ENCODE data around the gene TNFRSF12A.

TNFRSF12A gene

GRCh38 chr16:2986623-2987188 is 33.5 kb upstream of the TNFRSF12A start:
- no peak for DNase-seq

DNA sequence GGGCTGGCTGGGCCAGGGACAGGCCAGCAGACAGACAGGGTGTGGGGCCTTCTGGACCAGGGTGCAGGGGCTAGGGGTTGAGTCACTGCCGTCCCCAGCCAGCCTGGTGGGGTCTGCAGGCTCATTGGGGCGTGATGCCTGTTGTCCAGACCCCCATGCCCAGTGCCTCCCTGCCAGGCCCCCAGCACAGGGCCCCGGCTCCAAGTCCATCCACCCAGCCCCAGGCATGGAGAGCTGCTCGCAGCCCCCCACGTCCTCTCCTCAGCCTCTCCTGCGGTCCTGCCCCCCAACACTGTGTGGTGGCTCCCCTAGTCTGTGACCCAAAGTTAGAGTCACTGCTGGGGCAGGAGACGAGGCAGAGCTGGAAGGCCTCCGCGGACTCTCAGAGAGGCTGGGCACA is 32.9 kb upstream of the TNFRSF12A start:
- DNase-seq: no peak

DNA sequence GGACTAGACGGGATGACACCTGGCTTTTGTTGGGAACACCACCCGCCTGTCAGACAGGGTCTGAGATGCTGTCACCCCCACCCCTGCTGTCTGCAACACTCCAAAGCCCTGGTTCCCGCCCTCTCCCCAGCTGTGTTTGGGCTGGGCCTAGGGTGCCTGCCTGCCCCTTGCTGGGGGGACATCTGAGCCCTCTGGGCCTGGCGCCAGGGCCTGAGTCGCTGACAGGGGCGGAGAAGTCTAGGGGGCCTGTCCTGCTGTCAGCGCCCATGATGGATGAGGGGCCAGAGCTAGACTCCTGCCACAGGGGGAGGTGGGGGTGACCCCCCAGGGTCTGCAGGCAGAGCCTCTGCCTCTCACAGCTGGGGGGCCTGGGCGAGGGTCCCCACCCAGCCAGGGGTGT is 32.3 kb upstream of the TNFRSF12A start:
- no peak for DNase-seq

GRCh38 chr16:2988590-2989099 is 31.5 kb upstream of the TNFRSF12A start:
- DNase-seq: no peak

DNA sequence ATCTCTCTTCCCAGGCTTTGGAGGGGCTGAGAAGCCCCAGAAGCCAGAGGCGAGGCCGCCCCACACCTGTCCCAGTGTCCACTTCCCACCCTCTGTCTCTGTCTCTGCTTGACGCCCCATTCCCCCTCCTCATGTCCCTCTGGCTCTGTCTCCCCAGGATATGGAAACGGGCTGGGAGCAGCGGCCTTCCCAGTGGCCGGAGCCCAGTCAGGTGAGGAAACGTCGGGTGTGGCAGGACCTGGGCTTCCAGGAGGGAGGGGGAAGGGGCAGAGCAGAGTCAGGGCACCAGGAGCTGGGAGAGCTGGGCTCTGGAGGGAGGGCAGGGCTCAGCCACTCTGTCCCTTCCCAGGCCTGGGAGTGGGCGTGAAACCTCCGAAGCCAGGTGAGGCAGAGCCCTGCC is 29.3 kb upstream of the TNFRSF12A start:
- DNase-seq: no peak

DNA sequence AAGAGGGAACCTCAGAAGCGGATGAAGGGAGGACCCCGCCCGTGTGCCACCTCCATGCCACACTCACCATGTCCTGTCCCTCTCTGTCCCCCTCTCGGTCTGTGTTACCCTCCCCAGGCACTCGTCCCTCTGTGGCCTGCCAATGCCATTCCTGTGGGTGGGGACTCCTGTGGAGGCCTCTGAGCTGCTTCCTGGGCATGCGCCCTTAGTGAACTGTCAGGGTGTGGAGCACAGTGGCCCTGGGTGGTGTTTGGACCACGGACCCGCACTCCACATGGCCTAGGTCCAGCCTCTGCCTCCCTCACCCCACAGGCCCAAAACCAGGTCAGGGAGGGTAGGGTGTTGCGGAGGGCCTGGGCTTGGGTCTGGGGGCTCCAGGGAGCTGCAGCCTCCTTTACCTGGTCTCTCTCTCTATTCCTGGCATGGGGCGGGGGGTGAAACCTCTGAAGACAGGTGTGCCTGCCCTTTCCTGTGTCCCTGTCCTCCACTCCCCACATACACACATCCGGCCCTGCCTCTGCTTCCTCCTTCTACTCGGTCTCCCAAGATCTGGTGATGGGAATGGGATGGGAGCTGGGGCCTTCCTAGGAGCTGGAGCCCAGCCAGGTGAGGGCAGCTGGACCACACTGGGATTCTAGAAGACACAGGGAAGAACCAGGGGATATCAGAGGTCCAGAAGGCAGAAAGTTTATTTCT is 28.5 kb upstream of the TNFRSF12A start:
- DNase-seq: no peak

GRCh38 chr16:2992383-2993081 is 27.6 kb upstream of the TNFRSF12A start:
- DNase-seq: no peak

- no peak for DNase-seq
Observed at GRCh38 chr16:2996298-2996697, 23.9 kb upstream of the TNFRSF12A start.

DNA sequence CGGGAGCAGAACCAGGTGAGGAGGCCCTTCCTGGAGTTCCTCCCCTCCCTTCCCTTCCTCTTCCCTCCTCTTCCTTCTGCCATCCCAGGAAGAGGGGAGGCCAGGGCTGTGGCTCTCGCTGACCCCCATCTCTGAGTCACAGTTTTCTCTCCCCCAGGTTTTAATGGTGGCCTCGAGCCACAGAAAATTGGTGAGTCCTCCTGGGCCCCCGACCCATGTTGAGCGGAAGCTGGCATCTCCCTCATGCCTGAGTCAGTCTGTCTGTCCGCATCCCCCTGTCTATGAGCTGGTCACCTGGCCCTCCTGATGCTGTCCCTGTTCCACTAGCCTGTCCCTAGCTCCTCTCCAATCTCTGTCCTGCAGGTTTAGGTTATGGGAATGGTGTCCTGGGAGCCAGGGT is 20.2 kb upstream of the TNFRSF12A start:
- no peak for DNase-seq

DNA sequence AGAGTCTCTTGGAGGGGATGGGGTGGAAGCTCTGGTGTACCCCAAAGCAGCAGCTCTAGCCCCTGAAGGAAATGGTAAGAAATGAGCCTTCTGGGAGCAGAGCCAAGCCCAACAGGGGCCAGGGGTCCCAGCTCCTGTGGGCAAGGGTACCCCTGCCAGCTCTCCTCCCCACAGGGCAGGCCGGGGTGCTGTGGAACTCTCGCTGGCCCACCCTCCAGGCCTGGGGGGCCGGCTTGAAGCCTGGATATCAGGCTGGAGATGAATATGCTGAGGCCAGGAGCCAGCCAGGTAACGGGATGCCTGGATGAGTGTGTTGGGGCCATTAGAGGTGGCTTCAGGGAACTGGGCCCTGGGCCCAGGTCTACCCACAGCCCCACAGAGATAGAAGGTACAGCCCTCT is 19.6 kb upstream of the TNFRSF12A start:
- no peak for DNase-seq

GRCh38 chr16:3001316-3001715 is 18.9 kb upstream of the TNFRSF12A start:
- no peak for DNase-seq

DNA sequence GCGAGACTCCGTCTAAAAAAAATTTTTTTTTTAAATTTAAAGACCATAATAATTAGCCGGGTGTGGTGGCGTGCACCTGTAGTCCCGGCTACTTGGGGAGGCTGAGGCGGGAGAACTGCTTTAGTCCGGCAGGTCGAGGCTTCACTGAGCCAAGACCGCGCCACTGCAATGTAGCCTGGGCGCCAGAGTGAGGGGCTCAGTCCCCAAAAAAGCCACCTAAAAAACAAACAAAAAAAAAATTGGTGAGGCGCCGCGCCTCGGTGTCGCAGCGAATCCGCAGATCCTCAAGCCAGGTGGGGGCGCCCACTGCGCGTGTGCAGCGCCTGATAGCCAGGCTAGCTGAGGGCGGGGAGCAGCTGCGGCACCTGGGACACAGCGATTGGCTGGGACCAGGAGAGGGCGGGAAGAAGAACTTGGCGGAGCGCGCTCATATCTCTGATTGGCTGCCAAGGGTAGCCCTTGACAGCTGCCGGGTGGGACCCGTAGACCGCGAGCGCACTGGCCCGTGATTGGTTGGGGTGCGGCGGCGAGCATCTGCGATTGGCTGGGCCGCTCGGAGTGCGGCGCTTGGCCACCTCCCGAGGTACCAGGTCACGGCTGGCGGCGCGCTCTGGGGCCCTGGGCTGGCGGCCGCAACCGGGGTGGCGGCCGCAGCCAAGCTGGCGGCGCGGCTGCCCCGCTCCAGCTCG is 16.4 kb upstream of the TNFRSF12A start:
- DNase-seq: peak; percentile 99

DNA sequence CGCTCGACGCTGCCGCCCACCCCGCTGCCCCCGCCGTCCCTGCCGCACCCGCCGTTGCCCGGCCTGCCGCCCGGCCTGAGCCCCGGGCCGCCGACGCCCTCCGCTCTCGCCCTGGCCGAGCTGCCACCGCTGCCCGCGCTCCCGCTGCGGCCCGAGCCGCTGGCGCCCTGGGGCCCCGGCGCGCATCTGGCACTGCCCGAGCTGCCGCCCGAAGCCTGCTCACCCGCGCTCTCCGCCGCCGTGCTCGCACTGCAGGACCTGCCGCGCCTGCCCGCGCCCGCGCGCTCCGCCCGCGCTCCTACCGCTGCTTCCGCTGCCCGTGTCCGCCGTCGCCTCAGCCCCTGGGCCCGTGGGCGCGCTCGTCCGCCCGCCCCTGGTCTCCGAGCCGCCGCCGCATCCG is 15.8 kb upstream of the TNFRSF12A start:
- DNase-seq: no peak

DNA sequence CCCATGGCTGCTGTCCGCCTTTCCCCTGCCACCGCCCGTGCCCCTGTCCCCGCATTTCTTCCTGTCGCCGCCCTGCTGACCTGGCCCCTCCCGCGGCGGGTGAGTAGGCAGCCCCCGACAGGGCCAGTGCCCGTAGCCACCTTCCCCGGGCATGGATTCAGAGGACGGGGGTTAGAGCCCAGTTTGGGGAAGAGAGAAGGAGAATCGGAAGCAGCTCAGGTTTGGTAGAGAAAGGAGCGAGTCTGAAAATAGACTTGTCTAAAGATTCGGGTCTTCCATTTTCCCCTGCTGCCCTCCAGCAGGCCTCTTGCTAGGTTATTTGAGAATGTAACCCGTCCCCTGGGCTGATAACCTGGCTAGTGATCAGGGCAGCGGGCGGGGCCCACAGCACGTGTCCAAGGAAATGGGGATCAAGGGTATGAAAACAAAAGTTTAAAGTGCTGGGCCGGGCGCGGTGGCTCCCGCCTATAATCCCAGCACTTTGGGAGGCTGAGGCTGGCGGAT is 15.3 kb upstream of the TNFRSF12A start:
- DNase-seq: no peak

GRCh38 chr16:3007059-3007956 is 12.9 kb upstream of the TNFRSF12A start:
- DNase-seq: no peak

DNA sequence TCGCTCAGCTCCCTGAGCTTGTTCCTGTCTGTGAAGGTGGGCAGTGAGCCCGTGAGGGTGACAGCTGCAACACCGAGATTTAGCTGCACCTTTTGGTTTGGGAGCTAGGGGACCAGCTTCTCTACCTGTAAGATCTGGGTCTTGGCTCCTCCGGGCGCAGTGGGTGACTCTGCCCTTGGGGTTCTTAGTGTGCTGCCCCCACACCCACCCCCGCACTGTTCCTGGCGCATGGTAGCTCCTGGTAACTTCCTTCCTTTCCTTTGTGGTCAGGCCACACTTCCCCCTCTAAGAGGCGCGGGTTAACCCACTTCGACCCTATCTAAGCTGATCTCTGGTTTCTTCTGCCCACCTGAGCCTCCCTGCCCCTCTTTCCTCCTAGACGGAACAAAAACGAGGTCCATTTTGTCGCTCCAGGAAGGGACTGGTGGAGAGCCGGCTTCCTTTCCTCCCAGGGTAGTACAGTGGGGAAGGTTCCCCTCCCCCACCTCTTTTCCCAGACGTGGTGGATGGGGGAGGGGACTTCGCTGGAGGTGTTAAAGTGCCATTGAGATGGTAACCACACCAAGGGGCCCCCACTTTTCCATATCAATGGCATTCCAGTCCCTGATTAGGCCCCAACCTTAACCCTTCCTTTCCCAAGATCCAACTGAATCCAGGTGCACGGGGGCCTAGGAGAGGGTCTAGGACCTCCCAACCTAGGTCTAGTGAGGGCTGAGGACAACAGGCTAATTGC is 12.0 kb upstream of the TNFRSF12A start:
- no peak for DNase-seq

DNA sequence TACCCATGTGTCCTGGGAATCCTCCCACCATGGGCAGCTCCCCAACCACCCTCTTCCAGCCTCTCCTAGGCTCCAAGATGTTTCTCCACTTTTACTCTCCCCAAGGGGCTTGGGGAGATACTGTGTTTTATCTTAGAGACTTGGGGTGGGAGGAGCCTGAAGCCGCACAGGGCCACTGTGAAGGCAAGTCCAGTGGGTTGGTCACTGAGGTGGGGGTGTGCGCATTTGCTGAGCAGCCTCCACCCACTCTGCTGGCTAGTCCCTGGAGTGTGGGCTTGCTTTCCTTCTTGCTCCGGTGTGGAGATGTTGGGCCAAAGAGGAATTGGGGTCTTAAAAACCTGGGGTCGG is 11.5 kb upstream of the TNFRSF12A start:
- DNase-seq: no peak

DNA sequence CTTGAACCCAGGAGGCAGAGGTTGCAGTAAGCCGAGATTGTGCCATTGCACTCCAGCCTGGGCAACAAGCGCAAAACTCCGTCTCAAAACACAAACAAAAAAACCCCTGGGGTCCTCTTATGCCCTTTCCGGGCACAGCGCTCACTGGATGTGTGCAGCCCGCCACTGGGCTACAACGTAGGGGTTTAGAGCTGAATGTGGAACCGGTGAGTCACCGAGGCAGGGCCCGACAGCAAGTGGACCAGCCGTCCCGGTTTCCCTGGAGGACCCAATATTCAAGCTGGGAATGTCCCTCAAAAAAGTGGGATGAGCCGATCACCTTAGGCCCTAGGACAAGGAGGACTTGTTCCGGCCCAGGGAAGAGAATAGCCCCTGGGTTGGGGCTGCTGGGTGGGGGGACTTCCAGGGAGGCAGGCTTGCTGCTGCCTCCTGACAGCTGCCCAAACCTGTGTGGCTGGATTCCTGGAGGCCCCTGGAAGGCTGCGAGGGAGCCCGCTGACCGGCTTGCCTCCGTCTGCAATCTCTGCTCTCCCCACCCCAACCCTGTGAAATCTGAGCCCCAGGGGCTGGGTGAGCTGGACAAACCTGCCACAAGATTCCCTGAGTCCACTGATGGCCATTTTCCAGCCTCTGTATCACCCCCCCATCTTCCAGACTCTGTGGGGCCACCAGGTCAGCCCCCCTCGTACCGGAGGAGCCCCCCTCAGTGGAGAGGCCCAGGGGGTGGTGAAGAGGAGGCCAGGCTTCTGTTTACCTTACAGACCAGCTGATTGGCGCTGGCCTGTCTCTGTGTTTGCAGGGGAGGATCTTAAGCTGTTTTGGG is 10.4 kb upstream of the TNFRSF12A start:
- no peak for DNase-seq

DNA sequence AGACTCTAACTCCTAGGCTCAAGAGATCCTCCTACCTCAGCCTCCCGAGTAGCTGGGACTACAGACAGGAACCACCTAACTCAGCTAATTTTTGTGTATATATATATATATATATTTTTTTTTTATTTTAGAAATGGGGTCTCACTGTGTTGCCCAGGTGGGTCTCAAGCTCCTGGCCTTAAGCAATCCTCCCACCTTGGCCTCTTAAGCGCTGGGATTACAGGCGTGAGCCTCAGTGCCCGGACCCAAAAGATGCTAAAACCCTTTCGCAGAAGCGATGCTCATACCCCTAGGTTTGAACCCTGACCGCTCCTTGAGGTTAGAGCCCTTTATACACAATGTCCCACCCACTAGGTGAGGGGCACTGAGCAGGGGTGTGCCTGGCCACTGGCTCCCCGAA is 9.7 kb upstream of the TNFRSF12A start:
- DNase-seq: no peak

DNA sequence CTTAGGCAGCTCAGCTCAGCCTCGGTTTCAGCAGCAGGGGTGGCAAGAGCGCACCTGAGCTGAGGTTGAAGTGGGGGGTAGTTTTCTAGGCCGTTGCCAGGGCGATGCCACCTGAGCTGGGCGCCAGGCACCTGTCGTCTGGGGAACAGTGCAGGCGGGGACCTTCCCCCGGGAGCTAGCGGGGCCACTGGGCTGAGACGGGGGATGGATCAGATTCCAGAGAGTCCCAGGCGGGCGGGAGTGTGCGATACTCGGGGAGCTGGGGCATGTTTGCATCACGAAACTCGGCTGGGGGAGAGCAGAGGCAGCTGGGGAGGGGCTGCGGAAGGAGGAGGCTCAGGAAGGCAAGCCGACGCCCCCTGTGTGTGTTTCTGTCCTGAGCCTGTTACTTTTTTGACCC is 7.9 kb upstream of the TNFRSF12A start:
- DNase-seq: no peak

Measured in activated CD4-positive, alpha-beta T cell treated with anti-CD3 and anti-CD28 coated beads, Interleukin-10, Interleukin-2, amounts not matched to agents 100 ng/mL and 50 ng/mL, durations not matched to agents 16 hours and 8 hours (primary cell).